T-helper 22 cell (primary cell): ENCODE results near the gene LRBA.
"Not testable (repeated sequence)": the region's sequence is repeated elsewhere in the genome, so short reads cannot be mapped to it uniquely, and the experiment has no call there.

Experiments used
- DNase-seq: peaks from one replicate; pipeline ENCODE4 v3.0.0-alpha.2; 2020; ENCODE audit warnings: low read depth

Gene LRBA

DNA sequence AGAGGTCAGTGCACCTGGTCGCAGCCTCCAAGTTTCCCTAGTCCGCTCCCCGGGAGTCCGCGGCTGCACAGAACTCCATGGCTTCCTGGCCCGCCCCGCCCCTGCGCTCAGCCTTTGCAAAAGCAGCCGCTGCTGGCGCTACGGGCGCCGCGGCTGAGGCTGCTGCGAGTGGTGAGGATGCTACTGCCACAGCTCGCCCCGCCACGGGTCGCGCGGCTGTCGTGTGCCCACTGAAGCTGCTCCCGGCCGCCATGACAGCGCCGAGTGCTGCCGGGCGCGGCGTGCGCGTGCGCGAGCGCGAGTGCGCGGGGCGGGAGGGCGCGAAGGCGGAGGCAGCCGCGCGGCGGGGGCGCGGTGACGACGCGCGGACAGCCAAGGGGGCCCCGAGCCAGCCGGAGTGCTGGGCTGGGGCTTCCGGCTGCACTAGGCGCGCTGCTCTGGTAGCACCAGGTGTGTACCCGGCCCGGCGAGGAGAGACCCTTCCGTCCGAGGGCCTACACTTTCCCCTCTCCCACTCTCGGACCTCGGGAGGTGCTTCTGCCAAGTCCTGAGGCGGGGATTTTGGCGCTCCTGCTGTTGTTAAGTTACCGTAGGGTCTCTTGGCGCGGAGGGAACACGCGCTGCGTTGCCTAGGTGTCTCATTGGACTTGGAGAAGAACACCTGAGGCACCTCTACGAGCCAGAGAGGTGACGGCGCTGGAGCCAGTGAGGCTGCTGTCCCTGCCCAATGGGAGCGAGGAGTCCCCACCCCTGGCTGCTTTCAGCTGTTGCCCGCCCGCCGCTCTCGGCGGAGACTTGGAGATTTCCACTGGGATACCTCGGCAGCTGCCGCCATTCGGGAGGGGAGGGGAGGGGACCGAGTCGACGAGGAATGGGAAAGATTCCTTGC lies 619 bp upstream of the LRBA start:
- DNase-seq: peak; percentile 68

DNA sequence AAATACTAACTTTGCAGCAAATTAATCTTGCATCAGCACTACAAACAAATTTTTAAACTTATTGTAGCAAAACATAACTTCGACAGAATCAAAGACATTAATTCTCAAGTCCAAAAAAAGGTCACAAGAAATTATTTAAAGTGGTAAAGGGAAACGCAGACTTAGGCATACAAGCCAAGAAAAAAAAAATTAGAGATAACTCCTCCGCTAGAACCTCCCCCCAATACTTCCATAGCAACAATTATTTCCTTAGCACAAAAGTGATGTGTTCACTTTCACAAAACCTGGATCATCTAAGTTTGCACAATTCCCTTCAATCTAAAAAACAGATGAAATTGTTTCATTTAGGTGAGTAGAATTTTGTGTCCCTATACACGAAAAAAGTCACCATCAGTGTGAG lies 1.1 kb downstream of the LRBA start:
- no peak for DNase-seq

DNA sequence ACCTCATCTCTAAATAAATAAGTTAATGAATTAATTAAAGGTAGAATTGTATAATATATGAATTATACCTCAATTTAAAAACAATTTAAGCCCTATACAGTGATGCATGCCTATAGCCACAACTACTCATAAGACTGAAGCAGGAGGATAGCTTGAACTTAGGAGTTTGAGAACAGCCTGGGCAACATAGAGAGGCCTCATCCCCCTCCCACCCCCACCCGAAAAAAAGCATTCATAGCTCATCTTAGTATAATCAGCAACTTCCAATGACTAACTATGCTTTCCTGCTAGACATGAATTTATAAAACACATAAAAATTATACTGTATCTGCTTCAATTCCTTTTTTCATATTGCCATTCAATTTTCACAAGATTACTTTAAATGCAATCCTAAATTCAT lies 1.6 kb downstream of the LRBA start:
- no peak for DNase-seq

DNA sequence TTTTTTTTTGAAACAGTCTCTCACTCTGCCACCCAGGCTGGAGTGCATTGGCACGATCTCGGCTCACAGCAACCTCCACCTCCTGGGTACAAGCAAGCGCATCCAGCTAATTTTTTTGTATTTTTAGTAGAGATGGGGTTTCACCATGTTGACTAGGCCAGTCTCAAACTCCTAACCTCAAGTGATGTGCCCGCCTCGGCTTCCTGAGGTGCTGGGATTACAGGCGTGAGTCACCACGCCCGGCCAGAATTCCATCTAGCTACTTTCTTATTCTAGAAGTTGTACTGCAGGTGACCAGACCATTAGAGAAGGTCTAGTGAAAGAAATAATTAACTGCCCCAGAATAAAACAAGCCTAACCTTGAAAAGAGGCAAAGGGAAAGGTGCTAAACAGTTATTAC lies 2.3 kb downstream of the LRBA start:
- peak; percentile 3 for DNase-seq

DNA sequence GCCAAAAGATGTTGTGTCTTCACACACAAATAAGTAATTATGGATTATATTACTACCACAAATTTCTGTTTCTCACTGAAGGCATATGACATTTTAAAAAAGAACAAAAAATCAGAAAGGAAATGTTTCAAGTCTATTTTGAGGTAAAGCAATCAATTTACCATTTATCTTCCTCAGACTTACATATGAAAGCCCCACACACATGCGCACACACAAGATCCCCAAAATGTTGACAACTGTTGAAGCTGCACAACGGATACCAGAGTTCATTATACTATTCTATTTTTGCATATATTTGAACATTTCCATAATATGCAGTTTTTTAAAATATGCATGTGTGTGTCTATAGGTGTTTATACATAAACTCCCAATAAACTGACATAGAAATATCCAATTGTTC lies 2.7 kb downstream of the LRBA start:
- no peak for DNase-seq

DNA sequence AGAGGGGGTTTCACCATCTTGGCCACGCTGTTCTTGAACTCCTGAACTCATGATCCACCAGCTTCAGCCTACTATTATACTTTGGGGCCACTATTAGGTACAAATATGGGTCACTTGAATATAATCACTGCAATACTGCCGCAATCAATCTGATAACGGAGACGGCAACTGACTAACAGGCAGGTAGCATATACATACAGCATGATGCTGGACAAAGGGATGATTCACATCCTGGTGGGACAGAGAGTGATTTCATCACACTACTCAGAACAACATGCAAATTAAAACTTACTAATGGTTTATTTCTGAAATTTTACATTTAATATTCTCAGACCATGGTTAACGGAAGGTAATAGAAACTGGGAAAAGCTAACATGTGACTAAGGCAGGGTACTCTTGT lies 10.9 kb downstream of the LRBA start:
- no peak for DNase-seq

DNA sequence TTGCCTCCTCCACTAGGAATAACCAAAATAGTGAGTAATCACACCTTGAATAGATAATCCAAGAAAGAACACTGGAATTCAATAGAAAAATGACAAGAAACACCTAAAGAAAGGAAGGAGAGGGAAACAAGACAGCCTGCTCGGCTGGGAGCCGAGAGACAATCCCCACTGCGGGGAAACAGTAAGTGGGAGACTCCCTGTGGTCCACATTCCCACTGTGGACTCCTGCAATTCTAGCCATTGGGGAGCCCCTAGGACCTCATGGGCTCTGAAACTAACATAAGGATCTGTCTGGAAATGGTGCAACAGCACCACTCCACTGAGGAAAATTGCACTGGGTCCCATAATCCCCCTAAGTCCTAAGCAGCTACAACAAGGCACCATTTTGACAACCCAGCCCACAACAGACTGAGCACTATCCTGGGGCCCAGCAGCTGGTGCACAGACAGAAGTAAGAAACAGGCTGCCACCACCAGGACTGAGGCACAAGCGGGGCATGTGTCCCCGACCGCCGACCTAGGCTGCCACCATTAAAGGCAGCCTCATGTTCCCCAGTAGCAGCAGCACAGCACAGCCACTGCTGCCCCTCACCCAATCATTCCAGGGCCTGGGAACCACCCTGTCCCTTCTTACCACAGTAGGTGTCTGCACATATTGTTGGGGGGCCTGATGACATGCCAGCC lies 14.2 kb downstream of the LRBA start:
- no peak for DNase-seq

DNA sequence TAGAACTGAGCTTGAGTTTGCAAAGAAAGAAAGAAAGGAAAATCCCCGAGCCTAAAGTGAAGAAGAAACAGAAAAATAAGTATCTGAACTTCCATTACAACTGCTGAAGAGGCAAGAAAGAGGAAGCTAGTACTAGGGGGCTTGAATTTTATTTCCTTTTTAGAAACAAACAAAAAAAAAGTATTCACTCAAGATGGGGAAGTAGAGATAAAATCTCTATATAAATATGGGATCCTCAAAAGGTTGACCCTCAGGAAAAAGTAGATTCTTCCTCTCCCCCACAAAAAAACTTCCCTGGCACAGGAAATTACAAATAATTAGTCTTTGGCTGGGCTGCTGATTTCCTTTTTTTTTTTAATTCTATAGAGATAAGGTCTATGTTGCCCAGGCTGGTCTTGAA lies 16.0 kb downstream of the LRBA start:
- DNase-seq: no peak

DNA sequence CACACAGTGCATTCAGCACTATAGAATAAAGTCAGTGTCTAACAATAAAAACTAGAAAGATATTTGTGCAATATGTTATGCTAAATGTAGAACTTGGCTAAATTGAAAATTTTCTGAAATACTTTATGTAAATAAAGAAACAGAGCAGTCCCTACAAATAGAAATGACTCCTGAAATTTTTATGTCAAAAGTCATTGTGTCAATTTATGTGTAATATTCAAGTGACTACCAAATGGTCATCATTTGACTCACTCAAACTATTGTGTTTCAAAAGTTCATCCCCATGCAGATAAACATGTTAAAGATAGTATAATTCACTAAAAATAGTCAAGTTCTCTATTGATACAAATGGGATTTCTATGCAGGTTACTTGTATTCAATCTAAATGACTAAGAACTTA lies 17.9 kb downstream of the LRBA start:
- DNase-seq: no peak

DNA sequence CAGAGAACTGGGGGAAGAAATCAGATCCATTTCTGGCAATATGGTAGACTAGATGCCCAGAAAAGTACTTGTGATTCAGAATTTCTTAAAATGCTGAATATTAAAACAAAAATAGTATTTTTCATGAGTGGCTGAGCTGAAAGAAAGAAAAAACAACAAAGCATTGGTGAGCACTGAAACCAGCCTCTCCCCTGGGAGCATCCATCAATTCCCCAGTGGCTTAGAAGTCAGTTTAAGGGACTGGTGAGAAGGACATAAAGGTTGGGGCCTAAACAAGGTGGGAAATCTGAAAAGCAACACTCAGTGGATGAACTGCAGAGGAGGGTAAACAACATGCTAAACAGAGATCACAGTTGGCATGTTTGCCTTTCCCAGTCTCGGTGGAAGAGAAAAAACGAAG lies 20.4 kb downstream of the LRBA start:
- DNase-seq: no peak

DNA sequence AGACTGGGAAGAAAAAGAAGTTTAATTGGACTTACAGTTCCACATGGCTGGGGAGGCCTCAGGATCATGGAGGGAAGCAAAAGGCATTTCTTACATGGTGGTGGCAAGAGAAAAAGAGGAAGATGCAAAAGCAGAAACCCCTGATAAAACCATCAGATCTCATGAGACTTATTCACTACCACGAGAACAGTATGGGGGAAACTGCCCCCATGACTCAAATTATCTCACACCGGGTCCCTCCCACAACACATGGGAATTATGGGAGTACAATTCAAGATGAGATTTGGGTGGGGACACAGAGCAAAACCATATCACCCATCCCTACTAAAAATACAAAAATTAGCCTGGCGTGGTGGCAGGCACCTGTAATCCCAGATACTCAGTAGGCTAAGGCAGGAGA lies 21.5 kb downstream of the LRBA start:
- not testable (repeated sequence) for DNase-seq

DNA sequence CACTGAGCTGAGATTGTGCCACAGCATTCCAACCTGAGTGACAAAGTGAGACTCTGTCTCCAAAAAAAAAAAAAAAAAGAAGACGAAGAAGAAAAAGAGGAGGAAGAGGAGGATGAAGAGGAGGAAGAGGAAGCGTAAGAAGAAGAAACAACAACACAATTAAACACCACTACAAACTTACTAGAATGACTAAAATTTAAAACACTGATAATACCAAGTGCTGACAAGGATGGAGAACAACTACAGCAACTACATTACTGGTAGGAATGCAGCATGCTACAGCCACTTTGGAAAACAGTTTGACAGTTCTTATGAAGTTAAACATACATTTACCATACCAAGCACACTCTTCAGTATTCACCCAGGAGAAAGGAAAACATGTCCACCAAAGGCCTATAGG lies 24.1 kb downstream of the LRBA start:
- no peak for DNase-seq

DNA sequence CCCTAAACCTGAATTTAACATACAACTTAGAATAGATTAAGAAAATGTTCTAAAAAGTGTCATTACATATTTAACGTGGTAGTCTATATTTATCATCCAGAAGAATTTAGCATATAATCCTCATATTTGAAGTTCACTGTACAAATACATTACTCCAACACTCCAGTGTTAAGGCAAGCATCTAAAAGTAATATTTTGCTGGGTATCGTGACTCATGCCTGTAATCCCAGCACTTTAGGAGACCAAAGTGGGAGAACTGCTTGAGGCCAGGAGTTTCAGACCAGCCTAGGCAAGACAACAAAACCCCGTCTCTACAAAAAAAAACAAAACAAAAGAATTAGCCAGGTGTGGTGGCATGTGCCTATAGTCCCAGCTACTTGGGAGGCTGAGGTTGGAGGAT lies 24.8 kb downstream of the LRBA start:
- DNase-seq: no peak

DNA sequence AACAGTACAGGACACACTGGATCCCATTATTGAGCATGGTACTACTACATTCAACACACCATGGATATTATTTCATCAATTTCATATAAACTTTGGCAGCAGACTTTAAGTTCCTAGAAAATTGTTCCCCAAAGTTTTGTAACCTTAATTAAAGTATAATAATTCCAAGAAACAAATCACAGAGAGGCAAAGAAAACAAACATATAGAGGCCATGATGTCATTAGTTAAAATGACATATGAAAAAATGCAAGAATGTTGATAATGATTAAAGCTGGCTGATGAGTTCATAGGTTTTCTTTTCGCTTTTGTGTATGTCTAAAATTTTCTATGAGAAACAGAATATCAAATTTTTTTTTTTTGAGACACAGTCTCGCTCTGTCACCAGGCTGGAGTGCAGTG lies 26.8 kb downstream of the LRBA start:
- no peak for DNase-seq

DNA sequence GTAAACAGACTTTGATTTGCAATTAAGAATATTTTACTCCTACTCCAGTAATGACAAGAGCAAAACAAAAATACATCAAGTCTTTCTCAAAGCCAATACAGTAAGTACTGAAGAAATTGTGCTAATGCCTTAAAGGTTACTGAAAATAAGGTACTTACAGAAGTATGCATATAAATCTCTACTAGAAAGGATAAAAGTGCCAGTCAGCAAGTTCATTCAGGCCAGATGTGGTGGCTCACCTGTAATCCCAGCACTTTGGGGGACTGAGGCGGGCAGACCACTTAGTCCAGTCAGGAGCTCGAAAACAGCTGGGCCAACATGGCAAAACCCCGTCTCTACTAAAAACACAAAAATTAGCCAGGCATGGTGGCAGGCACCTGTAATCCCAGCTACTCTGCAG lies 27.9 kb downstream of the LRBA start:
- DNase-seq: no peak

DNA sequence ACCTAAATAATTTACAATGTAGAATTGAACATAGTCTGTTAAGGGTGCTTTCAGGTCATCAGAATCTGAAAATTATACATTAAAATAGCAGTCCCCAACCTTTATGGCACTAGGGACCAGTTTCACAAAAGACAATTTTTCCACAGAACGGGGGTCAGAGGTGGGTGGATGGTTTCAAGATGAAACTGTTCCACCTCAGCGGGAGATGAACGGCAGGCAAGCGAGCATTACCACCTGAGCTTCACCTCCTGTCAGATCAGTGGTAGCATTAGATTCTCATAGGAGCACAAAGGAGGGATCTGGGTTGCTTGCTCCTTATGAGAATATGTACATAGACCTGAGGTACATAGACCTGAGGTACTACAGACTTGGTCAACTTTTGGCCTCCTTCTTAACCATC lies 29.0 kb downstream of the LRBA start:
- DNase-seq: no peak

DNA sequence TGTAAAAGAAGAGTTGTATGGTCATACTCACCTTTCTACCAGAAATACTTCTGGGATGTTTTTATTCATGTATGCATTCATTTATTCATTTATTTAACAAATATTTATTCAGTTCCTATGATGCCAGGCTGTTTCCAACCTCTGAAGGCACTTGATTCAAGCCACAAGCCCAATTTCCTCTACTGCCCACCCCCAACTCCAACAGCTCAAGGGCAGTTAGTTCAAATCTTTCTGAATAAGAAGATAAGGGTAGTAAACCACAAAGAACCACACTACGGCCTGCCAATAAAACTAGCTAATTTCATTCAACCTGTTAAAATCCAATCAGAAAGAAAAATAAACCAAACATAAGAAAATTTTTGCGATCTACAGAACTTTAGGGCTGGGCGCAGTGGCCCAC lies 31.2 kb downstream of the LRBA start:
- DNase-seq: no peak

DNA sequence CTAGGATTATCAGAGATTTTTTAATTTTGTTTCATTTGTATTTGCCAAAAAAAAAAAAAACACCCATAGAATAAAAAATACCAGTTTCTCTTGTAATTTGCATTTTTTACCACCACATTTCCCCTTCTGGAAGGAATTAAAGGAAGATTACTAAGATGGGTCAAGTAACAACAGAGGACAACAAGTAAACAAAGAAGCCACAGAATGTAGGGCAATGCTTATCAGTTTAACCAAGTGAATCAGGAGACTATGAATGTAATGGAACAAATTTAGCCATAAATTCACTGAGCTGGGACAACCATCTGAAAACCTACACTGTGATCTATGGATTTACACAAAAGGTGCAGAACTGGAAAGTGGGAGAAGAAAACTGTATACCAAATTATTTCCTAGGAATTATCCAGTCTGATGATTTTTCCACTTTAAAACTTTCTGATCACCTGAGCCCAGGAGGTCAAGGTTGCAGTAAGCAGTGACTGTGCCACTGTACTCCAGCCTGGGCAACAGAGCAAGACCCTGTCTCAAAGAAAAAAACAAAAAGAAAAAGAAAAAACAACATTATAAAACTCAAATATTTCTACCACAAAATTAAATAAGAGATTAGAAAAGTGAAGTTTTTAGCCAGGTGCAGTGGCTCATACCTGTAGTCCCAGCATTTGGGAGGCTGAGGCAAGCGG lies 32.4 kb downstream of the LRBA start:
- DNase-seq: no peak

DNA sequence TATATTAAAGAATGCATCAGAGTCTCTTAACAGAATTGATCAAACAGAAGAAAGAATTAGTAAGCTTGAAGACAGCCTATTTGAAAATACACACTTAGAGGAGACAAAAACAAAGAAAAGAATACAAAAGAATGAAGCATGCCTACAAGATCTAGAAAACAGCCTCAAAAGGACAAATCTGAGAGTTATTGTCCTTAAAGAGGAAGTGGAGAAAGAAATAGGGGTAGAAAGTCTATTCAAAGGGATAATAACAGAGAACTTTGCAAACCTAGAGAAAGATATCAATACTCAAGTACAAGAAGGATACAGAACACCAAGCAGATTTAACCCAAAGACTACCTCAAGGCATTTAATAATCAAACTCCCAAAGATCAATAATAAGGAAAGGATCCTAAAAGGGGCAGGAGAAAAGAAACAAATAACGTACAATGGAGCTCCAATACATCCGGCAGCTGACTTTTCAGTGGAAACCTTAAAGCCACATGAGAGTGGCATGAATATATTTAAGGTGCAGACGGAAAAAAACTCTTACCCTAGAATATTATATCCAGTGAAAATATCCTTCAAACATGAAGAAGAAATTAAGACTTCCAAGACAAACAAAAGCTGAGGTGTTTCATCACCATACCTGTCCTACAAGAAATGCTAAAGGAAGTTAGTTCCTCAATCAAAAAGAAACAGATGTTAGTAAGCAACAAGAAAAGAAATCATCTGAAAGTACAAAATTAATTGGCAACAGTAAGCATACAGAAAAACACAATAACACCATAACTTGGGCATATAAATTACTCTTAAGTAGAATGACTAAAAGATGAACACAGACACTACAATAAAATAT lies 36.1 kb downstream of the LRBA start:
- DNase-seq: no peak

DNA sequence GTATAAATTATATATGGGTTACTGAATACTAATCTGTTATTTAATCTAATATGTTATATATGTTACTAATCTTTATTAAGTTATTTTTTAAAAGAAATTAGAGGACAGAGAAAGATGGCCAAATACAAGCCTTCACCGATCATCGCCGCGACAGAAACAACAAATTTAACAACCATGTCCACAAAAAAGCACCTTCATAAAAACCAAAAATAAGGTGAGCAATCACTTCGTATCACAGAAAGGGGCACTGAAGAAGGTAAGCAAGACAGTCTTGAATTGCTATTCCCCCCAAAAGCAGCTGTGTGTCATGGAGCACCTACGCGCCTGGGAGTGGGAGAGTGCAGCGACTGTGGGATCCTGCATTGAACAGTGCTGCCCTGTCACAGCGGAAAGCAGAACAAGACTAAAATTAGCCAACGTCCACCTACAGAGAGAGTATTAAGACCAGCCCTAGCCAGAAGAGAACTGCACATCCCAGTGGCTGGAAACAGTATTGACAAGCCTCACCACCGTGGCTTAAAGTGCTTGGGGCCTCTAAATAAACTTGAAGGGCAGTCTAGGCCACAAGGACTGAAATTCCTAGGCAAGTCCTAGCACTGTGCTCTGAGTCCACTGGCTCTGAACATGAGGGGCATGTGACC lies 38.5 kb downstream of the LRBA start:
- no peak for DNase-seq

DNA sequence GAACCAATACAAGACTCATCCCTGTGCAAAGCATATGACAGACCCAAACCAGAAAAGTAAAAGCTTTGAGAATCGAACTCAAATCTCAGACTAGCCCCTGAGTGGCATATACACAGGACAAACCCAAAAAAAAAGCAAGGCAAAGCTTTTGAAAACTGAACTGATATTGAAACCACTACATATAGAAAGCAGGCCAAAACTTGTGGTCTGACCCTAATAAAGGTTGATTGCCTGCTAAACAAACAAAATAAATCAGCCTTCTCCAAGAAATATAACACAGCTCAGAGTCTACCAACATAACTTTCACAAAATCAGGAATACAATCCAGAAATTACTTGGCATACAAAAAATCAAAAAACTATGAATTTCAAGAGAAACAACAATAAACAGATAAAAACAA lies 40.3 kb downstream of the LRBA start:
- no peak for DNase-seq

DNA sequence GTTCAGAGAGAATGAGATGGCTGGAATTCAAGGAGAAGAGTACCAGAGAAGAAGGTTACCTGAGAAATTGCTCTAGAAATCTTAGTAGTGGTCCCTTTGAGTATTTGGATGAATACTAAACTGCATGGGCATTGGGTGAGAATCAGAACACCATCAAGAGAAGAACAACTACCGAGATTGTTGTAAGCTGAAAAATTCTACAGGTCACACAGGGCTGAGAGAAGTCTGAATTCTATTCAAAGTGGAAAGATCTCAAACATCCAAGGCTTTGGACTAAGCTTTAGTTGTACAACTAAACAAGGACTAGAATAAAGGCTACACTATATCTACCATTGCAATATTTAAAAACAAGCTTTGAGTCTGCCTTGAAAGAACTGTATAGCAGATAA lies 40.8 kb downstream of the LRBA start:
- DNase-seq: no peak
